ENCODE data around the gene GUCA1A. TPM values are rescaled to one million over a fixed set of nuclear protein-coding genes. Genes with fewer than 3 reads are reported as not detected.

The GUCA1A gene
- total RNA-seq, 2 experiments from 2014 or later: not detected

DNA sequence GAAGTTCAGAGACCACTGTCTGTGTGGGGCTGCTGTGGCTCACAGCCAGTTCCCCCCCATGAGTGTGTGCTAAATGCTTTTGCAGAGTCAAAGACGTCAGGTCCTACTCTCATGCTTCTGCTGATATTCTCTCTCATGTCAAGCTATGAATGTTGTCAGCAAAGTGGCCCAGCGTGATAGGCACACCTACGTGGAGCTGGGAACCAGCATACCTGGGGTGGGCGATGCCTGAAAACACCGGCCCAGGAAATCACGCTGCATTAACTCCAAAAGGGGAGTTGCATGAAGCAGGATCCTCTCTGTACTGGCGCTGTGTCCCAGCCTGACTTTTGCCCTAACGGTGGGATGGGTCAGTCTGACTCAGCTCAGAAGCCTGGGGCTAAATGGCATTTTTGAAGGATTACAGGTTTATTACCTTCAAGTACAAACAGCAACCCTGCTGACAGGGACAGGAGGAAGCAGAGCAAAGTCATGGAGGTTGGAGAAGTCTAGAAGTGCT lies 53.5 kb downstream of the GUCA1A start:
- CTCF ChIA-PET: no interaction called here
- Mint-ChIP-seq H3K4me3 (no peak overlapping the region), H3K27me3 (no peaks in the 10 kb centered on the region), H3K36me3 (ENCODE audit: low read depth) (peaks cover 41% of the 10 kb centered on the region), H3K27ac (no peak overlapping the region), H3K9me3 (no peaks in the 10 kb centered on the region), H3K4me1 (ENCODE audit: low read depth) (no peaks in the 10 kb centered on the region)
- Histone ChIP-seq H3K27me3 (ENCODE audit: control insufficient read depth in 1 of 2, insufficient read depth in 2 of 2, low read length in 2 of 2) (no peaks in the 10 kb centered on the region), H3K9me3 (ENCODE audit: control insufficient read depth in 1 of 2, insufficient read depth in 1 of 2, low read length in 2 of 2) (no peaks in the 10 kb centered on the region), H3K4me3 (ENCODE audit: low read length) (no peak overlapping the region), H3K4me1 (ENCODE audit: insufficient read depth, low read length) (no peaks in the 10 kb centered on the region), H3K27ac (ENCODE audit: low read depth in 1 of 2, low read length in 2 of 2) (no peak overlapping the region), H3K36me3 (ENCODE audit: insufficient read depth, low read length) (peaks cover 43% of the 10 kb centered on the region)
- intact Hi-C loops (cut with DNase I, micrococcal nuclease): no loop called here
- POLR2A ChIA-PET: interaction anchor here (1.5 kb wide), 1 partner anchor 10 kb away, joined by 4 read pairs; the partner anchor contains the start of gene MRPS10
- ATAC-seq (ENCODE audit: poor library complexity): no peak
- TF ChIP-seq, protein P1, sequence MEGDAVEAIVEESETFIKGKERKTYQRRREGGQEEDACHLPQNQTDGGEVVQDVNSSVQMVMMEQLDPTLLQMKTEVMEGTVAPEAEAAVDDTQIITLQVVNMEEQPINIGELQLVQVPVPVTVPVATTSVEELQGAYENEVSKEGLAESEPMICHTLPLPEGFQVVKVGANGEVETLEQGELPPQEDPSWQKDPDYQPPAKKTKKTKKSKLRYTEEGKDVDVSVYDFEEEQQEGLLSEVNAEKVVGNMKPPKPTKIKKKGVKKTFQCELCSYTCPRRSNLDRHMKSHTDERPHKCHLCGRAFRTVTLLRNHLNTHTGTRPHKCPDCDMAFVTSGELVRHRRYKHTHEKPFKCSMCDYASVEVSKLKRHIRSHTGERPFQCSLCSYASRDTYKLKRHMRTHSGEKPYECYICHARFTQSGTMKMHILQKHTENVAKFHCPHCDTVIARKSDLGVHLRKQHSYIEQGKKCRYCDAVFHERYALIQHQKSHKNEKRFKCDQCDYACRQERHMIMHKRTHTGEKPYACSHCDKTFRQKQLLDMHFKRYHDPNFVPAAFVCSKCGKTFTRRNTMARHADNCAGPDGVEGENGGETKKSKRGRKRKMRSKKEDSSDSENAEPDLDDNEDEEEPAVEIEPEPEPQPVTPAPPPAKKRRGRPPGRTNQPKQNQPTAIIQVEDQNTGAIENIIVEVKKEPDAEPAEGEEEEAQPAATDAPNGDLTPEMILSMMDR (IDR thresholded peaks at IDR 0.05): no peak
- no peak for DNase-seq

DNA sequence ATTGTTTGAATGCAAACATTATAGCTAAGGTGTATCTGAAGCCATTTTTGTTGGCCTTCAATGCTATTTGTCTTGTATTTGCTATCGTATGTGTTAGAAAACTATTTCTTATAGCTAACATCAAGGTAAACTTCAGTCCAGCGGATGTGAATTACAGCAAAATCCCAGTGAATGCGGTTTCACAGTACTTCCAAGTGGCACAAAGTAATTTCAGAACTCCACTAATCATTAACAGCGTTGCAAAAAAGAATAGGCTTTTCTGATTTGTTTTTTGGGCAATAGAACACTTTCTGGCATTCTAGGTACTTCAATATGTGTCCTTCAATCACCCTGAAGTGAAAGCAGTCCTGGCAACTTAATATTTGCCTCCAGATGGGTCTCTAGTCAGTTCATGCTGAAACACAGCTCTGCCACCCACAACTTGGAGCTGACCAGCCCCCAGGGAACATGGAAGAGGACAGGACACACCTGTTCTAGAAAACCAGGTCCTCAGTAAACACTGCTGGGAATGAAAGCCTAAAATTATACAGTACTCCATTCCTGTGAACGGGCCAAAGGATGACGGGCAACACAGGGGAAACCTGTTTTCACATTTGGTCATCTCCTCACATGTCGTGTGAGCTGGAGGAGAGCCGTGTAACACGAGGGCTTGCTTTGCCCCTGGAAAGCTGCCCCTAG lies 54.1 kb downstream of the GUCA1A start:
- Histone ChIP-seq H3K27me3 (ENCODE audit: control insufficient read depth in 1 of 2, insufficient read depth in 2 of 2, low read length in 2 of 2) (no peaks in the 10 kb centered on the region), H3K36me3 (ENCODE audit: insufficient read depth, low read length) (peaks cover 44% of the 10 kb centered on the region), H3K27ac (ENCODE audit: low read depth in 1 of 2, low read length in 2 of 2) (no peak overlapping the region), H3K4me1 (ENCODE audit: insufficient read depth, low read length) (no peaks in the 10 kb centered on the region), H3K9me3 (ENCODE audit: control insufficient read depth in 1 of 2, insufficient read depth in 1 of 2, low read length in 2 of 2) (no peaks in the 10 kb centered on the region), H3K4me3 (ENCODE audit: low read length) (no peak overlapping the region)
- TF ChIP-seq, protein P1 (IDR thresholded peaks at IDR 0.05): no peak
- Mint-ChIP-seq H3K27me3 (no peaks in the 10 kb centered on the region), H3K9me3 (no peaks in the 10 kb centered on the region), H3K4me3 (no peak overlapping the region), H3K36me3 (ENCODE audit: low read depth) (peaks cover 47% of the 10 kb centered on the region), H3K27ac (no peak overlapping the region), H3K4me1 (ENCODE audit: low read depth) (no peaks in the 10 kb centered on the region)
- intact Hi-C loops (cut with DNase I, micrococcal nuclease): no loop called here
- ChIA-PET POLR2A (interaction anchor here (0.7 to 1.5 kb wide), 2 partner anchors 10 to 30 kb away, joined by 3 to 4 read pairs; partner anchors contain the start of gene MRPS10), CTCF (no interaction called here)
- no peak for DNase-seq
- ATAC-seq (ENCODE audit: poor library complexity): no peak

DNA sequence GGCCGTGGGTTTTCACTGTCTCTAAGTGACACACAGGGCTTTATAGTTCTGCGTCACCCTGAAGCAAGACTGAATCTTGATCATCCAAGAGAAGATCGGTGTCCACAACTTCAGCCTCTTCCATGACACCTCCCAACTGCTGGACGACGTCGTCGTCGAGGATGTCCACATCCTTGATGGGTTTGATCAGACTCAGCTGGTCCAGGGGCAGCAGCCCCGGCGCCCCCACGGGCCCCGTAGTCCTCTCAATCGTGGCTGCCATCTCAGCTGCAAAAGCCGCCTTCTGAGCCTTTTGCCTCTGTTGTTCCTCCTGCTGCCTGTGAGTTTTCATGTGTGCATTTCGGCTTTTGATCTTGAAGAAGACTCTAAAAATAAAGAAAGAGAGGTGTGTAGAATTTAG lies 55.1 kb downstream of the GUCA1A start:
- TF ChIP-seq, protein P1 (IDR thresholded peaks at IDR 0.05): no peak
- CTCF ChIA-PET: no interaction called here
- Mint-ChIP-seq H3K4me3 (no peak overlapping the region), H3K4me1 (ENCODE audit: low read depth) (no peaks in the 10 kb centered on the region), H3K27ac (no peak overlapping the region), H3K36me3 (ENCODE audit: low read depth) (peaks cover 54% of the 10 kb centered on the region), H3K9me3 (no peaks in the 10 kb centered on the region), H3K27me3 (no peaks in the 10 kb centered on the region)
- H3K4me1 ChIP-seq (ENCODE audit: insufficient read depth, low read length): no peaks in the 10 kb centered on the region
- H3K9me3 ChIP-seq (ENCODE audit: control insufficient read depth in 1 of 2, insufficient read depth in 1 of 2, low read length in 2 of 2): no peaks in the 10 kb centered on the region
- intact Hi-C loops (cut with DNase I, micrococcal nuclease): no loop called here
- peaks cover 50% of the 10 kb centered on the region for H3K36me3 ChIP-seq (ENCODE audit: insufficient read depth, low read length)
- no peaks in the 10 kb centered on the region for H3K27me3 ChIP-seq (ENCODE audit: control insufficient read depth in 1 of 2, insufficient read depth in 2 of 2, low read length in 2 of 2)
- POLR2A ChIA-PET: interaction anchor here (0.7 kb wide), 1 partner anchor 29 kb away, joined by 3 read pairs; no protein-coding TSS in a partner anchor
- no peak for ATAC-seq (ENCODE audit: poor library complexity)
- no peak for DNase-seq
- H3K27ac ChIP-seq (ENCODE audit: low read depth in 1 of 2, low read length in 2 of 2): no peak overlapping the region
- H3K4me3 ChIP-seq (ENCODE audit: low read length): no peak overlapping the region

Other genes starting within 250 kb of the GUCA1A start
- gene CCND3, start 231.6 kb upstream of the GUCA1A start, total RNA-seq: 100 to 1,000 TPM; 247 to 248 TPM
- gene TAF8, start 122.8 kb upstream of the GUCA1A start, total RNA-seq: 10 to 100 TPM; 30.1 to 34.7 TPM
- gene C6orf132, start 30.7 kb upstream of the GUCA1A start, total RNA-seq: not detected
- 1 to 10 TPM; 2.3 to 2.4 TPM for gene GUCA1B, start 21.6 kb downstream of the GUCA1A start, total RNA-seq
- 10 to 100 TPM; 17.1 to 18.4 TPM for gene MRPS10, start 44.5 kb downstream of the GUCA1A start, total RNA-seq

Measured in CD4-positive, alpha-beta T cell (primary cell).